ENCODE results near the gene CDH4.

GRCh38 chr20:61684583-61685235 lies 432.6 kb downstream of the CDH4 start:
- TF ChIP-seq POLR2A (IDR thresholded peaks at IDR 0.05; ENCODE audit: low read length) (no peak), GATA1 (IDR thresholded peaks at IDR 0.05; ENCODE audit: low read depth, low read length) (no peak)
